LHCN-M2 (cell line): ENCODE data around the gene XYLT1. TPM values are rescaled to one million over a fixed set of nuclear protein-coding genes. Genes with fewer than 3 reads are reported as not detected.
"Not testable (repeated sequence)": the region's sequence is repeated elsewhere in the genome, so short reads cannot be mapped to it uniquely, and the experiment has no call there.

ENCODE experiments used
- DNase-seq: peaks from one replicate; pipeline ENCODE4 v3.0.0-alpha.2; 2012; ENCODE audit warnings: low read depth
- total RNA-seq: library from RNA; depleted of rRNA; stranded (reverse); fragments of >200 nt; gene quantifications from 2 replicates; pipeline ENCODE4 v1.2.3, GENCODE V29; 2014

Gene XYLT1
- total RNA-seq, 1 experiment from 2014 or later: 2.7 TPM

DNA sequence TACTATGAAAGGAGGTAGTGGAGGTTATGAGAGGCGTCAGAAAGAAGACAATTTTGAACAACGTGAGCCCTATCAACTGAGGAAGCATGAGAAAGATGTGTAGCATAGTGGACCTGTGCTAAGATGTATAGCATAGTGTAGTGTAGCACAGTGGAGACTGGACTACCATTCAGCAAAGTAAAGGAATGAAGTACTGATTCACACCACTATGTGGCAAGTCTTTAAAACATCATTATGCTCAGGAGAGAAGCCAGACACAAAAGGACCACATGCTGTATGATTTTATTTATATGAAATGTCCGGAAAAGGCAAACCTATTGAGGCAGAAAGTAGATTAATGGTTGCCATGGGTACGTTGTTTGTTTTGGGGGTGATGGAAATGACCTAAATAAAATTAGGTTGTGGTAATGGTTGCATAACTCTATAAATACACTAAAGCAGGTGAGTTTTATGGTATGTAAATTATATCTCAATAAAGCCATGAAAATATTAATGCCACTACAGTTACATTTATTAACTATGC lies 20.4 kb upstream of the XYLT1 start:
- no peak for DNase-seq

DNA sequence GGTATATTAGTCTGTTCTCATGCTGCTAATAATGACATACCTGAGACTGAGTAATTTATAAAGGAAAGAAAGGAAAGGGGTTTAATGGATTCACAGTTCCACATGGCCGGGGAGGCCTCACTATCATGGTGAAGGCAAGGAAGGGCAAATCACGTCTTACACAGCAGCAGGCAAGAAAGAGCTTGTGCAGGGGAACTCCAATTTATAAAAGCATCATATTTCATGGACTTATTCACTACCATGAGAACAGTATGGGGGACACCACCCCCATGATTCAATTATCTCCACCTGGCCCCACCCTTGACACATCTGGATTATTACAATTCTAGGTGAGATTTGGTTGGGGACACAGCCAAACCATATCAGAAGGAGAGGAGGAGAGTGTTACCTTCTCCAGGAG lies 17.7 kb upstream of the XYLT1 start:
- no peak for DNase-seq

DNA sequence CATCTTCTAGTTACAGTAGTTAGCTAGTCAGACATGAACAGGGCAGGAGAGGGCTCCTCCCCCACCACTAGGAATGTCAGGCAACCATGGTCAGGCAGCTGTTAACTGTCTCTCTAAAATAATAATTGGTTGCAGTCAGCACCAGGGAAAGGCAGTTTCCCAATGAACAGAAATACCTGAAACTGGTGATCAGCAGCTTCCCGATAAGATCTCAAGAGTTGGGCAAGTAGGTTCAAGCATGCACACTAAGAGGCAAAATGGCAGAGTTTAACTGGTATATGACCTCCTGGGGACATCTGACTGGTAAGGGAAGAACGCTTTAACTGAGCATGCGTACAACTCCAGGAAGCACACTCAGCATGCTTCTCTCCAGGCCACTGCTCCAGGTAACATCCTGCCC lies 12.6 kb upstream of the XYLT1 start:
- no peak for DNase-seq

DNA sequence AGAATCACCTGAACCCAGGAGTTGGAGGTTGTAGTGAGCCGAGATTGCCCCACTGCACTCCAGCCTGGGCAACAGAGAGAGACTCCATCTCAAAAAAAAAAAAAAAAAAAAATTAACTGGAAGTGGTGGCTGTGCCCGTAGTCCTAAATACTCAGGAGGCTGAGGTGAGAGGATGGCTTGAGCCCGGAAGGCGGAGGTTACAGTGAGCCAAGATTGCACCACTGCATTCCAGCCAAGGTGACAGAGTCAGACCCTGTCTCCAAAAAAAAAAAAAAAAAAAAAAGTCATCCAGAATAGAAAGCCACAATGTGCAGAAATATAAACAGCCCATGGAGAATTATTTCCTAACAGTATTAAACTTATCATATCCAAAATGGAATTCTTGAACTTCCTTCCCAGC lies 11.6 kb upstream of the XYLT1 start:
- DNase-seq: not testable (repeated sequence)

DNA sequence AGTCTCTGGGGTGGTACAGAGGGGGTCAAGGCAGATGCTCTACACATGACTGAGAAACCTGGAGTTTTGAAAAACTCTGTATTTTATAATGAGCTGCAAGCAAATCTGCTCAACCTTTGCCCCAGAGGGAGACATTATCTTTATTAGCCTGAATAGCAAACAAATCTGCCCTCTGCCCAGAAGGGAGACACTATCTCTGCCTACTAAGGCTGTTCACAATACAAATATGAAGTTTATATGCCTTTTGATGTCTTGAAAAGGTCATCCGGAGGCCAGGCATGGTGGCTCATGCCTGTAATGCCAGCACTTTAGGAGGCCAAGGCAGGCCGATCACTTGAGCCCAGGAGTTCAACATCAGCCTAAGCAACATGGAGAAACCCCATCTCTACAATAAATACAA lies 11.0 kb upstream of the XYLT1 start:
- DNase-seq: no peak

DNA sequence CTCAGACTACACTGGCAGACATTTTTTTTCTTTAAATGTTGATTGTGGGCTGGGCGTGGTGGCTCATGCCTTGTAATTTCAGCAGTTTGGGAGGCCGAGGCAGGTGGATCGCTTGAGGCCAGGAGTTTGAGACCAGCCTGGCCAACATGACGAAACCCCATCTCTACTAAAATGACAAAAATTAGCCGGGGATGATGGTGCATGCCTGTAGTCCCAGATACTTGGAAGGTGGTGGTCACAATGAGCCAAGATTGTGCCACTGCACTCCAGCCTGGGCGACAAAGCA lies 6.4 kb upstream of the XYLT1 start:
- DNase-seq: not testable (repeated sequence)

DNA sequence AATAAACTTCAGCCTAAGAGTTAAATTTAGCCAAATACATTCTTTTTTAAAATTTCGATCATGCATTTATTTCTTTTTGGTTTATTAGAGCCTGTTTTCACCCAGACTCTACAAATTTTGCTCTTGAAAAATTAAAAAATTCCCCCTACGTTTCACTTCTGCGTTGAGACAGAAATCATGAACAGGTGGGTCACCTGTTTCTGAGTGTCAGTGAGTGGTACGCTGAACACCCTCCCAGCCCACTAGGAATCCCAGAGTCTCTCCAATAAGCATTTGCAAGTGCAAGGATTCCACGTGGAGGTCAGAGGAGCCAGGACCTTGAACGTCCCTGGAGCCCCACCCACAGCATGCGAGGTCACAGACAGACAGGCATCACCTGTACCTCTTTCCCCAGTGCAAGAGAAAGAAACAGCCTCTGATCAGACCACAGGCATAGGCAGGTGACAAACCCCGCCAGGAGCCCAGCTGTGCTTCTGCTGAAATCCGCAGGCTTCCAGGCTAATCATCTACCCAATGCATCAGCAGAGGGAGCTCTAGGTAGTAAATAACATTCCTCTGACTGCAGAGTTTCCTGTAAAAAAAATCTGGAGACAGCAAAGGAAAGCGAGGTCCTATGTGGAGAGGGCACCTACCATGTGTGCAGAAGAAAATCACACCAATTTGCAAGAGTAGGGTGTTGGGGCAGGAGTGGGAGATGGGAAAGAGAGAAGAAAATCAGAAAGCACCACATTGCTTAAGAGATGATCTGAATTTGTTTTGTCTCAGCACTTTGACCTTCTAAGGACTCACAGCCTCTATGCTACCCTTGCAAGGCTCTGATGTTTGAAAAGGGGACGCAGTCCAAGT lies 5.9 kb upstream of the XYLT1 start:
- peak; percentile 38 for DNase-seq

DNA sequence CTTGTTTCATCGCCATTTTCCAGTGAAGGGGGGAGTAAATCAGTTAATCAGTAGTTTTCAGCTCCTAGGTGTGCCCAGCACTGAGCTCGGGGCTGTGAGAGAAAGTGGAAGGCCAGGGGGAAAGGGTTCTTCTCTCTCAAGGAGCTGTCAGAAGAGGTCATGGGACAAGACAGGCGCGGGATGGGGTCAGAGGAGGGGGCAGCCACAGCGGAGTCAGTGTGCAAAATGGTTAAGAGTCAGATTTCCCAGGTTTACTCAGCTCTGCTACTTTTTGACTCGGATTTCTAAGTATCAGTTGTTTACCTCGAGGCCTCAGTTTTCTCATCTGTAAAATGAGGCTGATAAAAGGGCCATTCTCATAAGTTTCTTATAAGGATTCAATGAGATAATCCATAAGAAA lies 4.3 kb upstream of the XYLT1 start:
- no peak for DNase-seq

DNA sequence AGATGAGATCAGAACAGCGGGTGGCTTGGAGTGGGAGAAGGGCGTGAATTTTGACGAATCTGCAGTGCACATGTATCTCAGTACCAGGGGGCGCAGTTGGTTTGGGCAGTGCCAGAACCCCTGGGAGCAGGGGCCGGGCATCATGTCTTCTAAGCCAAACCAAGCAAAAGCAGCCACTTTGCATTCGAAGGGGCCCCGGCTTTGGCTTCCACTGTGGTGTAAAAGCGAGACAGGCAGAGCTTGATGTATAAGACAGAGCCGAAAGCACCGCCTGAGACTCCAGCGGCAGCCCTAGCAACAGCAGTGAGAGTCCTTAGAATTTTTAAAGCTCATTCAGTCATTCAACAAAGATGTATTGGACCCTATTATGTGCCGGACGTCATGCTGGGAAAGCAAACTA lies 3.8 kb upstream of the XYLT1 start:
- DNase-seq: no peak

DNA sequence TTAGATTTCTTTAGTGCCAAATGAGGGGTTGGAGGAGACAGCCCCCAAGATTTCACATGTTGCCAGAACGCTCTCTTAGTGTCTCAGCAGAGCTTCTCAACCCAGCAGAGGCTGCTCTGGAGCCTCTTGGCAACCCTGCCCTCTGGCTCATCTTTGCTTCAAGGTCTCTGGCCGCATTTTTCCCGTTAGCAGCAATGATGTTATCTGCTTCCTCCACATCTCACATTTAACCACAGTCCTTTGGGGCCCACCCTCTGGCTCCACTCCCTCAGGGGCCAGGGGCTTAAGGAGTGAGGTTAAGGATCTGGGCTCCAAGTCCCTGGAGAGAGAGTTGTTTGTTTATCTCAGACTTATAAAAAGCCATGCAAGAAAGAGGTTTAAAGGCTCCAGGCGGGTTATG lies 3.3 kb upstream of the XYLT1 start:
- no peak for DNase-seq

DNA sequence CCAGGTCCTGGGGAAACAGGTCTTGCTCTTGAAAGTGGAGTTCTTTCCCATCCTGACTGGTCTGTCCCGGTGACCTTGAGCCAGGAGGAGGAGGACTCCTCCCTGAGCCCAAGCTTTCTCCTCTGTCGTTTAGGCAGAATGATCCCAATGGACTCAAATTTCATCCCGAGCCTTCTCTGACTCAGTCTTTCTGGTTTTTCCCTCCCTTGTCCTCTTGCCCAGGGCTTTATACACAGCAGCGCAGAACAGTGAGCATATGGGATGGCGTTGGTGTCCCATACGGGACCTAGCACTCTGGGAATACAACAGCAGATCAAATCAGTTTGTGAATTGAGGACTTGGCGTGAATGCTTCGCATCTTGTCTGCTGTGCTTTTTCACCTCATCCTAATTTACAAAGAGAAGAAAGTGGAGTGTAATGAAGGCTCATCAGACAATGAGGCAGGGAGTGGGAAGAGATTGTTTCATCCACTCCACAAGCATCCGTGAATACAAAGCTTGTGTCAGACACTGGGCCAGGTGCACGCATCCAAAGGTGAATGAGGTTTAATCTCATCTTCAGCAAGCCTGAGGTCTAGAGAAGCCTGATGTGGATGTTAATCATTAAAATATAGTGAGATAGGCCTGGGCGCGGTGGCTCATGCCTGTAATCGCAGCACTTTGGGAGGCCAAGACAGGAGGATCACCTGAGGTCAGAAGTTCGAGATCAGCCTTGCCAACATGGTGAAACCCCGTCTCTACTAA lies 1.1 kb upstream of the XYLT1 start:
- peak; percentile 65 for DNase-seq

DNA sequence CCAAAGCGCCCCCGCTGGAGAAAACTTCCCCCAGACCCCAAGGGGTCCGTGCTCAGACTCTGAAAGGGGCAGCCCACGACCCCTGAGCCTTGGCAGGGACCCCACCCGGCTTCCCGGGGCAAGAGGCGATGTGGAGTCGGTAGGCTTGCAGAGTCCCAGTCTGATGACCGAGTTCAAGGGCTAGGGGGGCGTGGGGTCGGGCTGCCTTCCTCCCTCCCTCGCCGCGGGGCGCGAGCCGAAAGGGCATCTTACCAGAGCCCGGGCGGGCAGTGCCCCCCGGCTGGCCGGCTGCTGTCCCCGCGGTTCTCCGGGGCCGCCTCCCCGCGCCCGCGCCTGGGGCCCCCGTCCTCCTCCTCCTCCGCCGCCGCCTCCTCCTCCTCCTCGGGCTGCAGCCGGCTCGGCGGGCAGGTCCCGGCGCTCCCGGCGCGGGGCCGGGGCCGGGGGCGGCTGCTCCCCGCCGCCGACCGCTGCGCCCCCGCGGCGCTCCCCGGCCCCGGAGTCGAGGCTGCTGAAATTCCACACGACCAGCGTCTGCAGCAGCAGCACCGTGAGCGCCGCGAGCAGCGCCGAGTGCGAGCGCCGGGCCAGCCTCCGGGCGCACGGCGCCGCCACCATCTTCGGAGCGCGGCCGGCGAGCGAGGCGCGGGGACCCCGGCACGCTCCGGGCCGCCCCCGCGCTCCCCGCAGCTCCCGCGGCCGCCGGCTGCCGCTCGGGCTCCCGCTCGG lies 415 bp downstream of the XYLT1 start:
- no peak for DNase-seq

DNA sequence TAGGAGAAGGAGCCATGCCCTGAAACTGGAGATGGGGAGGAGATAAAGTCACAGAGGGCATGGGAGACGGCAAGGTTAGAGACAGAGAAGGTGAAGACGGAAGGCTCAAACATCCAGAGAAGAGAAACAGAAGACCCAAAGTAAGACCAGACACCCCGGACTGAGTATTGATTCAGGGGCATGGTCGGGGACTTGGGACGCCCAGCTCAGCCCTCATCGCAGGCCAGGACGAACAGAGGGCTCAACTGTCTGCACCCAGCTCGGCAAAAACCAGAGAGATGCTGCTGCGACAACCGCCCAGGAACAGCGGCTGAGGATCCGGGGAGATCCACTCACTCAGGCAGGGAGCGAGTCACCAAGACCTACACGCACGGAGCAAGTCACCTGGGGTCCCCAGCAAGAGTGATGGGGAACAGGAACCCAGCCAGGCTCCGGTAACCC lies 999 bp downstream of the XYLT1 start:
- DNase-seq: no peak

DNA sequence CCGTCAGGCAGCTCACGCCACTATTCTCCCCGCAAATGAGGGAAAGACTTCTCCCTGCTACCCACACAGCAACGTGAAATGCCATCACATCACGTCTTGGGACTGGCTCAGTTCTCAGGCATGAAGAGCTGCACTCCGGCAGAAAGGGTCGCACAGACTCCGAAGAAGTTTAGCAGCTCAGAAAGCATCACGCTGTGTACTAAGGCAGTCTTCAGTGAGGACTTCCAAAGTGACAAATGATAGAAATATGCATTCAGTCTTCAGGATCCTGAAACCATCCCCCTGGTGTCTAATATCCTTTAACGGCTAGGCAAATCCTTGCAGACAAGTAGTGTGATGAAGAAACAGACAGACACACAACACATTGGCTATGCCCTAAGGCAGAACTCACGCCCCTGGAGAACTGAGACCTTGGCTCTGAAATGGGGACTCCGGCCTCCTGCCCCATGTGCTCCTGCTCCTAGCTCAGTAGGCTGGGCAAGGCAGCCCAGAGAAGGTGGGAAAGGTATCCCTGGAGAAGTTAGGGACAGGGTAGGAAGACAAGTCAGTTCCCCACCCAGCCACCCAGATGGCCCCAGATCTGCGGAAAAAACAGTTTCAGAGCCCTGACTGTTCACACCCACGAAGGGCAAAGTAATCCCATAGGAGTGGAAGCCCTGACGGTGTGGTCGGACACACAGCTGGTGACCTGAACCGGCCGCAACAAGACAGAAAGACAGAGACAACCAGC lies 1.6 kb downstream of the XYLT1 start:
- peak; percentile 58 for DNase-seq

DNA sequence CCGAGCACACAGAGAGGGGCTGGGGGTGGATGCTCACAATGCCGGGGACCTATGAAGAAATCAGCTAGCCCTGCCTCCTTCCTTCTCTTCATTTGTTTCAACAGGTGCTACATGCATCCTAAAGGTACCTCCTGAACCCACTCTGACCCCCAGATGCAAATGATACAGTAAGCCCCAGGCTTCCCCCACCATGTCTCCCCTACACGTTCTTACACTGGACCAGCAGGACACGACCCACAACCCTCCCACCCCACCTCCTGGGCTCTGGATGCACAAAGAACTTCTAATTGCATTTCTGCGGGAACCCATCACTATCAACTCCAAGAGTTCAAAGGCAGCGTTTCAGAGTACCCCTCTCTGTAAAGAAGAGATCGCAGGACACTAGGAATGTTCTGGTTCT lies 2.1 kb downstream of the XYLT1 start:
- DNase-seq: no peak

DNA sequence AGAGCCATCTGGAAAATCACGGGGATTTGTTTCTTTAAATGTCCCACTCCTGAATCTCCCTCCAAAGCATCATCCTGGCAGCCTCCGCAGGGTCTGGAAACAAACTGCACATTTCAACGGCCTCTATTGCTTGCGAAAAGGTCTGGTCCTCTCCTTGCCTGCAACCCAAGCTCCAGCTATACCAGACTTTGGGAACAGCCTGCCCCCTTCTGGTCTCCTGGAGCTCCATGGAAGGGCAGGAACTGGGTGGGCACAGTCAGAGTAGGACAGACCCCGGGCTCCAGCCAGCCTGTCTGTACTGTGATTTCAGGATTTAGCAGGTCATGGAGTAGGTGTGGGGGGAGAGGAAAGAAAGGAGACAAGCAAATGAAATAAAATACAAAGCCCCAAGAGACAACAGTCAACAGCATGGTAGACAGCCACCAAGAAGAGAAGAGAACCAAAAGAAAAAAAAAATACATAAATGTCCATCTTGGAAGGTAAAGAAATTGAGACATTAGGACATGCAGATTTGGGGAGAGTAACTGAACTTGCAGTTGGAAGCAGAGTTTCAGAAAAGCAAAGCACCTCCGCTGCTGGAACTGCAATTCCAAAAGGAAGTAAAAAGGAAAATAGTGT lies 2.7 kb downstream of the XYLT1 start:
- peak; percentile 38 for DNase-seq

DNA sequence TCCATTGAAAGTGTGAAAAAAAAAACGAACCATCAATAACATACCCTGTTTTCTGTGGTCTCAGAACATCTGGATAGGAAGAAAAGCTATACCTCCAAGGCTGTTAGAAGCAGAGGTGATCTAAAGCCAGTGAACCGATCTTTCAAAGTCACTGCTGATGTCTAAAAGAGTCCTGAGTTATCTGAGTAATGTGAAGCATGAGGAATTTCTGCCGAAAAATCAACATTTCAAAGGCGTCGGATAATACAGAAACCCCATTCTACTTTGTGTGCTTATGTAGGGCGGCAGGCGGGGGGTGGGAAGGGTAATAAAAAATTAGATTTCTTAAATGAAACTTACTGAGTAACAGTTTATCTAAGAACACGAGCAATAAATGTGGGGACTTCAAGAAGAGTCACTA lies 3.9 kb downstream of the XYLT1 start:
- no peak for DNase-seq

DNA sequence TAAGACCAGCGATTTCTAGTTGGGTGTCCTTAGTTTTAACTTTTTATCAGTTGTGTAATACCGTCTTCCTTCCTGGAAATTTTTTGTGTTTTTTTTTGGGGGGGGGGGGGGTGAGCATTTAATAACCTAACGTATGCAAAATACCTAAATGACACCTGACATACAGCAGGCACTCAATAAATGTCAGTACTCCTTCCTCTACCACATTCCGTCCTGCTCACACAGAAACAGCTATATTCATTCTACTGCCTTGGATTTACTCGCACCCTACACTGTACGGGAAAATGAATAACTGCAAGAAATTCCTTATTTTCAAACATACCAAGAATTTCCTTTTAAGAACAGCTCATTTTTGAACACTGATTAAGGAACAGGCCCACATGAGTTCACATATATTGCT lies 5.3 kb downstream of the XYLT1 start:
- no peak for DNase-seq

DNA sequence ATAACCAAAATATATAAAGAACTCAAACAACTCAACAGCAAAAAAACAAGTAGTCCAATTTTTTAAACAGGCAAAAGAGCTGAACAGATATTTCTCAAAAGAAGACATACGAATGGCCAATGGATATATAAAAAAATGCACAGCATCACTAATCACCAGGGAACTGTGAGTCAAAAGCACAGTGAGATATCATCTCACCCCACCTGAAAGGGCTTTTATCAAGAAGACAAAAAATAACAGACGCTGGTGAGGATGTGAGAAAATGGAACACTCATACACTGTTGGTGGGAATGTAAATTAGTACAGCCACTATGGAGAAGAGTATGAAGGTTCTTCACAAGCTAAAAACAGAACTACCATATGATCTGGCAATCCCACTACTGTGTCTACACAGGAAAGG lies 7.4 kb downstream of the XYLT1 start:
- no peak for DNase-seq

DNA sequence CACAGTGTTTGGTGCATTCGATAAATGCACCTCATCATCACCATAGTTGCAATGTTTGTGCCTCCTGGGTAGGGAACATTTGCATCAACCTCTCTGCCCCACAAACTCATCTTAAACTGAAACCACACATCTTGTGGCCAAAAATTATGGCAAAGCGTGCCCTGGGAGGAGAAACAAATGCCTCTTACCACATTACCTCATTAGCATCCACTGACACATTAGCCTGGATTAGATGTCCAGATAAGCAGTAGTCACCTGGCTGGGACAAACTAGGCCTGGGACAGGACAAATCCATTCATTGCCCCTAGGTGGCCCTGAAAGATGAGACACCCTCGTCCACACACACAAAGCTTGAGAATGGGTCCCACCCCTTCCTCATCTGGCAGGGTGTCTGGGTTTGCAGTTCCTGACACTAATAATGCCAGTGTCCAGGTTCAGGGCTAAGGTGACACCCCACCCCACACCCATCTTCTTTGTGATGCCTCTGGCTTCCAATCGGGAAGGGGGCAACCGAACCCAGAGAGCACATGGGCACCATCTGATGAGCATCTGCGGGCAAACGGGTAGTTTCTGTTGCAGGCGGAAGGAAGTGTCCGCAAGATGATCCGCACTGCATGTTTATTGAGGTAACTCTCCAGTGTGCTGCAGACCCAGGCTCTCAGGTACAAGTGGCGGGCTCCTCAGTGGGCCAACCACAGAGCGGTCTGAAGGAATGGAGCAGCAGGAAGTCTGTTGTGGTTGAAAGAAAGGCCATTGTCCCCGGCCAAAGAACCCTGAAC lies 8.6 kb downstream of the XYLT1 start:
- DNase-seq: no peak
